Prostate gland (tissue), 2 donors: ENCODE results near the gene HIVEP2. TPM values are rescaled to one million over a fixed set of nuclear protein-coding genes. Genes with fewer than 3 reads are reported as not detected.

Source experiments
- DNase-seq: peaks from one replicate; pipeline ENCODE4 v3.0.0-alpha.2; 2019; ENCODE audit warnings: low spot score
- H3K27ac ChIP-seq, 2 donors: fragments of 200-600 bp; sonication (generic); 2 replicates each; pipeline ENCODE4 v1.5.1; 2017 to 2019
- H3K27me3 ChIP-seq: fragments of 200-600 bp; sonication (generic); replicated peaks from 2 replicates; pipeline ENCODE4 v1.5.1; 2019; ENCODE audit not compliant: insufficient read depth
- H3K36me3 ChIP-seq, 2 donors: fragments of 200-600 bp; sonication (generic); 1 replicate in 1 of 2; 2 replicates in 1 of 2; pipeline versions ENCODE4 v1.5.1 to v1.8.1; 2017 to 2019
- H3K4me1 ChIP-seq: fragments of 200-600 bp; sonication (generic); replicated peaks from 2 replicates; pipeline ENCODE4 v1.5.1; 2019
- H3K4me3 ChIP-seq, 2 donors: fragments of 200-600 bp; sonication (generic); 2 replicates each; pipeline ENCODE4 v1.5.1; 2017 to 2019
- H3K9me3 ChIP-seq: fragments of 200-600 bp; sonication (generic); 2 replicates; pipeline ENCODE4 v1.5.1; 2017
- CTCF ChIP-seq, 4 experiments: fragments of 200-600 bp in 2 of 4; fragments of 450-650 bp in 2 of 4; sonication (generic) in 2 of 4; IDR thresholded peaks; 1 replicate in 3 of 4; 2 replicates in 1 of 4; pipeline ENCODE4 v1.5.1; 2016 to 2019; ENCODE audit warnings: antibody characterized with exemption in 4 of 4, mild to moderate bottlenecking in 2 of 4, moderate library complexity in 2 of 4
- POLR2A ChIP-seq: fragments of 450-650 bp; IDR thresholded peaks from one replicate; pipeline ENCODE4 v1.6.1; 2016; ENCODE audit warnings: antibody characterized with exemption, mild to moderate bottlenecking
- POLR2AphosphoS5 ChIP-seq: sonication (generic); formaldehyde crosslinking; IDR thresholded peaks from one replicate; pipeline ENCODE4 v1.6.1; 2017; ENCODE audit warnings: antibody characterized with exemption
- WGBS: methylation state at CpG from one replicate; pipeline ENCODE4 v1.1.5; 2018; 5-methylcytosine and 5-hydroxymethylcytosine counted together
- intact Hi-C: fragments of 100-400 bp; cut with DNase I; formaldehyde crosslinking; loops from one replicate; pipeline ENCODE4 v1.14.2; 2022
- total RNA-seq, 2 donors: library from RNA; depleted of rRNA; stranded (reverse); fragments of >200 nt; gene quantifications; one replicate each; pipeline ENCODE4 v1.1.0, GENCODE V29; 2016

Gene HIVEP2
- total RNA-seq, 2 donors from 2014 or later: 15.8 to 19.3 TPM

- no peak for TF ChIP-seq POLR2AphosphoS5
- TF ChIP-seq CTCF (IDR thresholded peaks at IDR 0.05): no peak
- TF ChIP-seq POLR2A: no peak
- DNase-seq: no peak
- intact Hi-C loops: no loop called here
- Histone ChIP-seq H3K9me3 (no peaks in the 10 kb centered on the region), H3K36me3 (no peaks in the 10 kb centered on the region), H3K27me3 (no peaks in the 10 kb centered on the region), H3K27ac (no peak overlapping the region), H3K4me1 (no peaks in the 10 kb centered on the region), H3K4me3 (no peak overlapping the region)
- WGBS: 98% methylated on average over 6 of the region's 6 CpGs
These were observed 84.5 kb downstream of the HIVEP2 start for GRCh38 chr6:142860498-142860897.

GRCh38 chr6:142857796-142858555, 87.0 kb downstream of the HIVEP2 start:
- Histone ChIP-seq H3K9me3 (no peaks in the 10 kb centered on the region), H3K4me3 (no peak overlapping the region), H3K27ac (no peak overlapping the region), H3K36me3 (no peaks in the 10 kb centered on the region), H3K4me1 (no peaks in the 10 kb centered on the region), H3K27me3 (no peaks in the 10 kb centered on the region)
- no peak for DNase-seq
- 60% methylated on average over 9 of the region's 9 CpGs for WGBS
- TF ChIP-seq POLR2AphosphoS5: no peak
- intact Hi-C loops: no loop called here

- no peak for DNase-seq
- Histone ChIP-seq H3K9me3 (no peaks in the 10 kb centered on the region), H3K4me1 (no peaks in the 10 kb centered on the region), H3K27me3 (no peaks in the 10 kb centered on the region), H3K27ac (no peak overlapping the region), H3K4me3 (no peak overlapping the region), H3K36me3 (no peaks in the 10 kb centered on the region)
- 77% methylated on average over 7 of the region's 7 CpGs for WGBS
- TF ChIP-seq POLR2A (no peak), POLR2AphosphoS5 (no peak), CTCF (IDR thresholded peaks at IDR 0.05) (no peak)
- intact Hi-C loops: no loop called here
These were observed 87.7 kb downstream of the HIVEP2 start for GRCh38 chr6:142857233-142857761.

- 74% methylated on average over 6 of the region's 6 CpGs for WGBS
- H3K4me3 ChIP-seq: no peak overlapping the region
- TF ChIP-seq POLR2A (no peak), POLR2AphosphoS5 (no peak), CTCF (IDR thresholded peaks at IDR 0.05) (no peak)
- H3K27ac ChIP-seq: no peak overlapping the region
- H3K36me3 ChIP-seq: no peaks in the 10 kb centered on the region
- DNase-seq: no peak
- H3K9me3 ChIP-seq: no peaks in the 10 kb centered on the region
- intact Hi-C loops: no loop called here
- H3K4me1 ChIP-seq: no peaks in the 10 kb centered on the region
- no peaks in the 10 kb centered on the region for H3K27me3 ChIP-seq
These were observed 88.2 kb downstream of the HIVEP2 start for GRCh38 chr6:142856624-142857232.

GRCh38 chr6:142855893-142856623, 88.9 kb downstream of the HIVEP2 start:
- 86% methylated on average over 5 of the region's 5 CpGs for WGBS
- intact Hi-C loops: no loop called here
- no peaks in the 10 kb centered on the region for H3K4me1 ChIP-seq
- H3K27me3 ChIP-seq: no peaks in the 10 kb centered on the region
- no peaks in the 10 kb centered on the region for H3K36me3 ChIP-seq
- H3K4me3 ChIP-seq: no peak overlapping the region
- H3K9me3 ChIP-seq: no peaks in the 10 kb centered on the region
- no peak overlapping the region for H3K27ac ChIP-seq
- no peak for TF ChIP-seq POLR2AphosphoS5
- TF ChIP-seq CTCF (IDR thresholded peaks at IDR 0.05): no peak
- TF ChIP-seq POLR2A: no peak
- no peak for DNase-seq
